GM23248 (cell line): ENCODE results near the gene SP3. TPM values are rescaled to one million over a fixed set of nuclear protein-coding genes. Genes with fewer than 3 reads are reported as not detected.

Experiments used
- DNase-seq: peaks from one replicate; pipeline ENCODE4 v3.0.0-alpha.2; 2015
- H2AFZ ChIP-seq: fragments of 200-600 bp; sonication (generic); 2 replicates; pipeline ENCODE4 v1.6.1; 2016; ENCODE audit warnings: antibody characterized with exemption
- H3F3A ChIP-seq: fragments of 200-600 bp; sonication (generic); 2 replicates; pipeline ENCODE4 v1.6.1; 2016; ENCODE audit warnings: mild to moderate bottlenecking, antibody characterized with exemption, mixed run types; ENCODE audit not compliant: insufficient read depth
- H3K27ac ChIP-seq: fragments of 200-600 bp; sonication (generic); 2 replicates; pipeline ENCODE4 v1.5.1; 2016; ENCODE audit warnings: mild to moderate bottlenecking
- H3K27me3 ChIP-seq: fragments of 200-600 bp; sonication (generic); replicated peaks from 2 replicates; pipeline ENCODE4 v1.6.1; 2016; ENCODE audit warnings: mild to moderate bottlenecking; ENCODE audit not compliant: insufficient read depth
- H3K36me3 ChIP-seq: fragments of 200-600 bp; sonication (generic); 2 replicates; pipeline ENCODE4 v1.6.1; 2016; ENCODE audit warnings: low read depth, mild to moderate bottlenecking
- H3K4me1 ChIP-seq: fragments of 200-600 bp; sonication (generic); 2 replicates; pipeline ENCODE4 v1.6.1; 2016; ENCODE audit warnings: mild to moderate bottlenecking; ENCODE audit not compliant: insufficient read depth
- H3K4me2 ChIP-seq: fragments of 200-600 bp; sonication (generic); one replicate; pipeline ENCODE4 v1.6.1; 2016; ENCODE audit warnings: mild to moderate bottlenecking; ENCODE audit not compliant: unreplicated experiment
- H3K4me3 ChIP-seq: fragments of 200-600 bp; sonication (generic); 2 replicates; pipeline ENCODE4 v1.5.1; 2016; ENCODE audit warnings: mild to moderate bottlenecking
- H3K79me2 ChIP-seq: fragments of 200-600 bp; sonication (generic); 2 replicates; pipeline ENCODE4 v1.6.1; 2016; ENCODE audit warnings: mild to moderate bottlenecking; ENCODE audit not compliant: insufficient read depth
- H3K9ac ChIP-seq: fragments of 200-600 bp; sonication (generic); 2 replicates; pipeline ENCODE4 v1.6.1; 2016; ENCODE audit warnings: mild to moderate bottlenecking
- H3K9me2 ChIP-seq: fragments of 200-600 bp; sonication (generic); 2 replicates; pipeline ENCODE4 v1.6.1; 2016; ENCODE audit warnings: mixed run types, mild to moderate bottlenecking, moderate library complexity; ENCODE audit not compliant: insufficient read depth
- H3K9me3 ChIP-seq: fragments of 200-600 bp; sonication (generic); one replicate; pipeline ENCODE4 v1.6.1; 2017; ENCODE audit warnings: low read depth
- H4K20me1 ChIP-seq: fragments of 200-600 bp; sonication (generic); 2 replicates; pipeline ENCODE4 v1.6.0; 2016; ENCODE audit not compliant: insufficient read depth
- EZH2 ChIP-seq: fragments of 200-600 bp; sonication (generic); IDR thresholded peaks from 2 replicates; pipeline ENCODE4 v1.6.1; 2018; ENCODE audit warnings: antibody characterized with exemption, mild to moderate bottlenecking; ENCODE audit not compliant: insufficient read depth, poor library complexity, severe bottlenecking
- EZH2phosphoT487 ChIP-seq: fragments of 200-600 bp; sonication (generic); IDR thresholded peaks from 2 replicates; pipeline ENCODE4 v1.6.1; 2018; ENCODE audit warnings: antibody characterized with exemption, moderate library complexity, mild to moderate bottlenecking, low read depth; ENCODE audit not compliant: insufficient read depth
- WGBS, 2 experiments: methylation state at CpG; one replicate each; pipeline ENCODE4 v1.1.6; 2015 to 2017; ENCODE audit warnings: low lambda C conversion rate in 2 of 2, low coverage in 1 of 2; ENCODE audit errors: missing lambda C conversion rate in 2 of 2; 5-methylcytosine and 5-hydroxymethylcytosine counted together
- in situ Hi-C: fragments of 300-500 bp; cut with MboI; formaldehyde crosslinking; loops from 2 replicates; pipeline ENCODE4 v1.15.0; 2020
- polyA plus RNA-seq: library from polyadenylated mRNA; unstranded; fragments of >200 nt; fragmentation: Nextera tagmentation; extraction: Ambion mirVana; gene quantifications from 2 replicates; pipeline ENCODE4 v1.2.1, GENCODE V29; 2016
- total RNA-seq: library from RNA; depleted of rRNA; stranded (reverse); fragments of >200 nt; shearing (Covaris generic); gene quantifications from 2 replicates; pipeline ENCODE4 v1.2.3, GENCODE V29; 2014

Gene SP3
- total and polyA plus RNA-seq, 2 experiments from 2014 or later: 27.7 to 78.8 TPM

DNA sequence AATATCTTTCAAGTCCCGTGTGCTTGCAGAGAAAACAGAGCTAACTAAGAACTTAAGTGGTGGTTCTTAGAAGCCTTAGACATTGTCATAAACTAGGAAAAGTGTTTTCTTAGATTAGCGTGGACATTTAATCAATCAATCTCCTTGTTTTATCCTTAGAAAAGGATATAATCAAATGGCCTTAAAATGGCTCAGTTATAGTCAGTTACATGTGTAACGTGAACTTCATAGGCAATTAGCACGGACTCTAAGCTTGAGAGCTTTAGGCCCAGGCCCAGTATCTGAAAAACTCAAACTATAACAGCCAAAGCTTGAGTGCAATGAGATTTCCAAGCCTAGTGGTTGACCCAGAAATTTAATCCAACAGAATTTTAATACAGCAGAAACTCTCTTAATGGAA, 43.5 kb upstream of the SP3 start:
- Histone ChIP-seq H3K79me2 (no peaks in the 10 kb centered on the region), H3K4me1 (peaks cover 34% of the 10 kb centered on the region), H3K27me3 (no peaks in the 10 kb centered on the region), H3K36me3 (no peaks in the 10 kb centered on the region), H3K27ac (no peak overlapping the region), H3F3A (peaks cover 40% of the 10 kb centered on the region), H4K20me1 (no peaks in the 10 kb centered on the region), H3K4me2 (no peak overlapping the region), H3K9me3 (no peaks in the 10 kb centered on the region), H3K9ac (no peak overlapping the region), H3K4me3 (no peak overlapping the region), H2AFZ (no peak overlapping the region), H3K9me2 (no peaks in the 10 kb centered on the region)
- in situ Hi-C loops: no loop called here
- no peak for TF ChIP-seq EZH2phosphoT487
- no peak for TF ChIP-seq EZH2
- DNase-seq: no peak
- WGBS, 2 experiments: 94 to 96% methylated on average over 4 of the region's 4 CpGs

DNA sequence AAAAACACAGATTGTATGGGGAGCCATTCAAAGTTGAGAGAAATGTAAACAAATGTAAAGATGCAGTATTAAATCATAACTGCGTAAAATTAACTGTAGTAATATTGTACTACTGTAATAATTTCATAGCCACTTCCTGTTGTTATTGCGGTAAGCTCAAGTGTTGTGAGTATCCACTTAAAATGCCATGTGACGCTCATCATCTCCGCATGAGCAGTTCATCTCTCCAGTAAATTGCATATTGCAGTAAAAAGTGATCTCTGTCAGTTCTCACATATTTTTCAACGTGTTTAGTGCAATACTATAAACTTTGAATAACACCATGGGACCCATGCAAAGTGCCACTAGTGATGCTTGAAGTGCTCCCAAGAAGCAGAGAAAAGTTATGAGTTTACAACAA, 41.8 kb upstream of the SP3 start:
- Histone ChIP-seq H3K9ac (no peak overlapping the region), H3F3A (peaks cover 36% of the 10 kb centered on the region), H3K79me2 (no peaks in the 10 kb centered on the region), H3K4me2 (no peak overlapping the region), H3K36me3 (no peaks in the 10 kb centered on the region), H3K4me1 (peaks cover 27% of the 10 kb centered on the region), H3K27me3 (no peaks in the 10 kb centered on the region), H2AFZ (no peak overlapping the region), H3K27ac (no peak overlapping the region), H3K4me3 (no peak overlapping the region), H3K9me3 (no peaks in the 10 kb centered on the region), H4K20me1 (no peaks in the 10 kb centered on the region), H3K9me2 (no peaks in the 10 kb centered on the region)
- TF ChIP-seq EZH2phosphoT487 (no peak), EZH2 (no peak)
- 80 to 81% methylated on average over 5 of the region's 5 CpGs for whole genome bisulfite sequencing, 2 experiments
- no peak for DNase-seq
- in situ Hi-C loops: no loop called here

DNA sequence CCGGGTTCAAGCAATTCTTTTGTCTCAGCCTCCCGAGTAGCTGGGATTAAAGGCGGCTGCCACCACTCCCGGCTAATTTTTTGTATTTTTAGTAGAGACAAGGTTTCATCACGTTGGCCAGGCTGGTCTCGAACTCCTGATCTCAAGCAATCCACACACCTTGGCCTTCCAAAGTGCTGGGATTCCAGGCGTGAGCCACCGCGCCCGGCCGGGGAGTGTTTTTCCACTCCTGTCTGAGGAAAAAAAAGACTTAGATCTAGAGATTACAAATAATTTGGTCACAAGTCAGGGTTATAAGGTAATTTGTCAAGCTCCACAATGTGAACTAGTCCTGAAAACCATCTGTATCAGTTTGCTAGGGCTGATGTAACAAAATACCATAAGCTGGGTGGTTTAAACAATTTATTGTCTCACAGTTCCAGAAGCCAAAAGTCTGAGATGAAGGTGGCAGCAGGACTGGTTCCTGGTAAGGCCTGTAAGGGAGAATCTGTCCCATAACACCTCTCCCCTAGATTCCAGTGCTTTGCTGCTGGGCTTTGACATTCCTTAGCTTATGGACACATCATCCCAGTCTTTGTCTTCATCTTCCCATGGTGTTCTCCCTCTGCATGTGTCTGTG, 40.7 kb upstream of the SP3 start:
- in situ Hi-C loops: no loop called here
- H3K4me3 ChIP-seq: no peak overlapping the region
- no peak overlapping the region for H3K9ac ChIP-seq
- H3K27ac ChIP-seq: peak overlapping the region; percentile 73
- no peak for DNase-seq
- TF ChIP-seq EZH2: no peak
- no peak for TF ChIP-seq EZH2phosphoT487
- no peak overlapping the region for H2AFZ ChIP-seq
- H3K79me2 ChIP-seq: no peaks in the 10 kb centered on the region
- no peaks in the 10 kb centered on the region for H3K9me2 ChIP-seq
- no peaks in the 10 kb centered on the region for H3K27me3 ChIP-seq
- peaks cover 28% of the 10 kb centered on the region for H3F3A ChIP-seq
- no peak overlapping the region for H3K4me2 ChIP-seq
- WGBS, 2 experiments: 89 to 90% methylated on average over 11 of the region's 11 CpGs
- H4K20me1 ChIP-seq: no peaks in the 10 kb centered on the region
- H3K4me1 ChIP-seq: peaks cover 27% of the 10 kb centered on the region
- no peaks in the 10 kb centered on the region for H3K36me3 ChIP-seq
- no peaks in the 10 kb centered on the region for H3K9me3 ChIP-seq

DNA sequence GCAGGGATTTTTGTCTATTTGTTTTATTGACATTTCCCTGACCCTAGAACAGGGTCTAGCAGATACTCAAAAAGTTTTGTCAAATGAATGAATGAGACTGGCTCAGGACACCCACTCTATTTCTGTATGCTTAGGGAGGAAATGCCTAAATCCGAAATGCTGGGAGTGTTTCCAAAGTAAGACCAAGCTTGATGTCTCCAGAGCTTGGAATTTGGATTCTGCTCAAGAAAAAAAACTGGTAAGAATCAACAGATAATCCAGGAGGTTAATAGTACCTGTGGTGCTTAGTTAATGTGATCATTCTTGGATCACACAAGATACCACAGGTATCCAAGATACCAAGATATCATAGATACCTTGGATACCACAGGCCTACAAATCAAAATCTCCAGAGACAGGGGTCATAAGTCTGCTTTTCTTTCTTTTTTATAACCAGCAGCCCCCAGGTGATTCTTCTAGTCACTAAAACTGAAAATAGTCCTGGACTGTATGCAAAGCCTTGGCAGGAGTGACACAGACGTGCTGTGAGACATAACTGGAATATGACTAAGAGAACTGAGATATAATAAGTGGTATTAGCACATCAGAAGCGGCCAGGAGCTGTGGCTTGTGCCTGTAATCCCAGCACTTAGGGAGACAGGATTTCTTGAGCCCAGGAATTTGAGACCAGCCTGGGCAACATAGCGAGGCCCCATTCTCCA, 39.9 kb upstream of the SP3 start:
- Histone ChIP-seq H3K36me3 (no peaks in the 10 kb centered on the region), H3K79me2 (no peaks in the 10 kb centered on the region), H3F3A (peaks cover 24% of the 10 kb centered on the region), H3K4me2 (peak overlapping the region; percentile 67), H4K20me1 (no peaks in the 10 kb centered on the region), H3K27ac (peak overlapping the region; percentile 73), H2AFZ (no peak overlapping the region), H3K4me3 (peak overlapping the region; percentile 33), H3K27me3 (no peaks in the 10 kb centered on the region), H3K9me2 (no peaks in the 10 kb centered on the region), H3K4me1 (peaks cover 24% of the 10 kb centered on the region), H3K9me3 (no peaks in the 10 kb centered on the region), H3K9ac (peak overlapping the region; percentile 28; the same call in 1 of the 2 replicates)
- WGBS, 2 experiments: 12 to 27% methylated on average over 4 of the region's 4 CpGs
- peak; percentile 93 for DNase-seq
- in situ Hi-C loops: no loop called here
- TF ChIP-seq EZH2phosphoT487 (no peak), EZH2 (no peak)
